ENCODE results near the gene PNPLA3.

DNA sequence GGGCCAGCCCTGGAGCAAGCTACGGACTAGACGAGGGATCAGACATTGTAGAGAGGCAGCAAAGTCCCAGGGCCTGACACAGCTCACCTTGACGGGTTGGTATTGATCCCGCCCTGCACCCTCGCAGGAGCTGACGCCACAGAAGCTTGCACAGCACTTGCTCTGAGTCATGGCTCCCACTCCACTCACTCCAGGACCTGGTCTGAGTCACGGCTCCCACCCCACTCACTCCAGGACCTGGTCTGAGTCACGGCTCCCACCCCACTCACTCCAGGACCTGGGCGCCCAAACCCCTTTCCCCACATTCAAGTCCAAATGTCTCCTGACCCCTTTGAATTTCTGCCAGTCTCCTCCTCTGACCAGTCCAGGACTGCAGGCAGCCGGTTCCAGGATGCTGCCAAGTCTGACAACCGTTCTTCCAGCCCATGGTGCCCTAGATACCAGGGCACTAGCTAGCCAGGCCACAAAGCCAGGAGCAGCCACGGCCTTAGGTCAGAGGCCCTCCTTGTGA is 25.8 kb upstream of the PNPLA3 start:
- no peak for TF ChIP-seq CTCF (conservative IDR thresholded peaks at IDR 0.05)
- no peak for TF ChIP-seq ZFX (IDR thresholded peaks at IDR 0.05)
